Spleen (tissue), 7 donors: ENCODE measurements around the gene EHMT1.

Source experiments
- POLR2A ChIP-seq, 3 donors: fragments of 450-650 bp; IDR thresholded peaks; one replicate each; pipeline ENCODE4 v1.5.1; 2017; ENCODE audit warnings: antibody characterized with exemption in 3 of 3, mild to moderate bottlenecking in 1 of 3
- POLR2AphosphoS5 ChIP-seq, 3 donors: sonication (generic); formaldehyde crosslinking; IDR thresholded peaks; one replicate each; pipeline ENCODE4 v1.5.1; 2017; ENCODE audit warnings: antibody characterized with exemption in 3 of 3
- TF ChIP-seq, protein P1 (sequence below), 11 experiments: fragments of 200-600 bp in 7 of 11; fragments of 450-650 bp in 4 of 11; sonication (generic) in 4 of 11; IDR thresholded peaks in 8 of 11; conservative IDR thresholded peaks in 3 of 11; 1 replicate in 7 of 11; 2 replicates in 4 of 11; pipeline versions ENCODE4 v1.4.0 to v1.8.0; 2016 to 2021; ENCODE audit warnings: antibody characterized with exemption in 11 of 11, inconsistent platforms in 4 of 11, mild to moderate bottlenecking in 1 of 11
- donor health status: DM: no; HTN: no; CAD: no; lungs with moderate emphysema.
- donor health status: DM: no; HTN: no; CAD: no.
- donor health status: DM: no; HTN: no; CAD: no.

- no peak for TF ChIP-seq POLR2A (IDR thresholded peaks at IDR 0.05)
- TF ChIP-seq, protein P1, sequence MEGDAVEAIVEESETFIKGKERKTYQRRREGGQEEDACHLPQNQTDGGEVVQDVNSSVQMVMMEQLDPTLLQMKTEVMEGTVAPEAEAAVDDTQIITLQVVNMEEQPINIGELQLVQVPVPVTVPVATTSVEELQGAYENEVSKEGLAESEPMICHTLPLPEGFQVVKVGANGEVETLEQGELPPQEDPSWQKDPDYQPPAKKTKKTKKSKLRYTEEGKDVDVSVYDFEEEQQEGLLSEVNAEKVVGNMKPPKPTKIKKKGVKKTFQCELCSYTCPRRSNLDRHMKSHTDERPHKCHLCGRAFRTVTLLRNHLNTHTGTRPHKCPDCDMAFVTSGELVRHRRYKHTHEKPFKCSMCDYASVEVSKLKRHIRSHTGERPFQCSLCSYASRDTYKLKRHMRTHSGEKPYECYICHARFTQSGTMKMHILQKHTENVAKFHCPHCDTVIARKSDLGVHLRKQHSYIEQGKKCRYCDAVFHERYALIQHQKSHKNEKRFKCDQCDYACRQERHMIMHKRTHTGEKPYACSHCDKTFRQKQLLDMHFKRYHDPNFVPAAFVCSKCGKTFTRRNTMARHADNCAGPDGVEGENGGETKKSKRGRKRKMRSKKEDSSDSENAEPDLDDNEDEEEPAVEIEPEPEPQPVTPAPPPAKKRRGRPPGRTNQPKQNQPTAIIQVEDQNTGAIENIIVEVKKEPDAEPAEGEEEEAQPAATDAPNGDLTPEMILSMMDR (IDR thresholded peaks at IDR 0.05 in 8 of 11, conservative IDR thresholded peaks at IDR 0.05 in 3 of 11) = no peak
- TF ChIP-seq POLR2AphosphoS5 (IDR thresholded peaks at IDR 0.05) = no peak
These were observed 7.9 kb upstream of the EHMT1 start for GRCh38 chr9:137610944-137611343.
